ENCODE results near the gene SCAMP2. TPM values are rescaled to one million over a fixed set of nuclear protein-coding genes. Genes with fewer than 3 reads are reported as not detected.
"Not testable (repeated sequence)": the region's sequence is repeated elsewhere in the genome, so short reads cannot be mapped to it uniquely, and the experiment has no call there.

SCAMP2 gene
- total and polyA plus RNA-seq, 2 donors (not counting 1 experiment from before 2014, with no cell fraction given) = 15.5 to 86.2 TPM

- Histone ChIP-seq H3K4me2 (ENCODE audit: extremely low read depth, insufficient read depth, low read length) (no peak overlapping the region), H3K4me3 (replicated peaks in 1 of 4; ENCODE audit: control extremely low read depth in 1 of 4, insufficient read depth in 1 of 4, low read depth in 3 of 4, low read length in 4 of 4) (no peak overlapping the region), H3K27ac (ENCODE audit: insufficient read depth, low read length) (no peak overlapping the region), H3K79me2 (ENCODE audit: control insufficient read depth, insufficient read depth, low read length) (no peaks in the 10 kb centered on the region), H3K9me3 (ENCODE audit: control insufficient read depth, insufficient read depth, low read depth, low read length) (no peaks in the 10 kb centered on the region), H3K27me3 (ENCODE audit: control insufficient read depth, insufficient read depth, low read length) (no peaks in the 10 kb centered on the region), H2AFZ (ENCODE audit: low read length) (no peak overlapping the region), H3K36me3 (ENCODE audit: control insufficient read depth, insufficient read depth, low read length) (peaks cover 31% of the 10 kb centered on the region), H3K4me1 (ENCODE audit: control insufficient read depth, extremely low read depth, insufficient read depth, low read length) (no peaks in the 10 kb centered on the region), H3K9ac (ENCODE audit: insufficient read depth, low read length) (no peak overlapping the region), H4K20me1 (ENCODE audit: control insufficient read depth, extremely low read depth, insufficient read depth, low read length) (peaks cover 1% of the 10 kb centered on the region)
- no peak for TF ChIP-seq CTCF (conservative IDR thresholded peaks at IDR 0.05 in 1 of 2, IDR thresholded peaks at IDR 0.05 in 1 of 2; ENCODE audit: low read depth in 1 of 2, low read length in 2 of 2)
- no peak for TF ChIP-seq EZH2 (IDR thresholded peaks at IDR 0.05; ENCODE audit: low read length, missing control alignments)
- no peak for DNase-seq (ENCODE audit: low read depth in 2 of 2)
Observed at GRCh38 chr15:74897300-74897701, 24.1 kb upstream of the SCAMP2 start.

- Histone ChIP-seq H3K9me3 (ENCODE audit: control insufficient read depth, insufficient read depth, low read depth, low read length) (no peaks in the 10 kb centered on the region), H3K9ac (ENCODE audit: insufficient read depth, low read length) (no peak overlapping the region), H4K20me1 (ENCODE audit: control insufficient read depth, extremely low read depth, insufficient read depth, low read length) (peaks cover 1% of the 10 kb centered on the region), H3K79me2 (ENCODE audit: control insufficient read depth, insufficient read depth, low read length) (no peaks in the 10 kb centered on the region), H3K4me3 (replicated peaks in 1 of 4; ENCODE audit: control extremely low read depth in 1 of 4, insufficient read depth in 1 of 4, low read depth in 3 of 4, low read length in 4 of 4) (no peak overlapping the region), H3K27ac (ENCODE audit: insufficient read depth, low read length) (no peak overlapping the region), H3K4me2 (ENCODE audit: extremely low read depth, insufficient read depth, low read length) (no peak overlapping the region), H3K27me3 (ENCODE audit: control insufficient read depth, insufficient read depth, low read length) (no peaks in the 10 kb centered on the region), H2AFZ (ENCODE audit: low read length) (no peak overlapping the region), H3K4me1 (ENCODE audit: control insufficient read depth, extremely low read depth, insufficient read depth, low read length) (no peaks in the 10 kb centered on the region), H3K36me3 (ENCODE audit: control insufficient read depth, insufficient read depth, low read length) (peaks cover 31% of the 10 kb centered on the region)
- DNase-seq (ENCODE audit: low read depth in 2 of 2) = no peak
- TF ChIP-seq CTCF (conservative IDR thresholded peaks at IDR 0.05 in 1 of 2, IDR thresholded peaks at IDR 0.05 in 1 of 2; ENCODE audit: low read depth in 1 of 2, low read length in 2 of 2) = no peak
- TF ChIP-seq EZH2 (IDR thresholded peaks at IDR 0.05; ENCODE audit: low read length, missing control alignments) = no peak
Observed at GRCh38 chr15:74896316-74896715, 23.2 kb upstream of the SCAMP2 start.

- Histone ChIP-seq H3K9ac (ENCODE audit: insufficient read depth, low read length) (no peak overlapping the region), H3K79me2 (ENCODE audit: control insufficient read depth, insufficient read depth, low read length) (no peaks in the 10 kb centered on the region), H3K27me3 (ENCODE audit: control insufficient read depth, insufficient read depth, low read length) (no peaks in the 10 kb centered on the region), H2AFZ (ENCODE audit: low read length) (no peak overlapping the region), H3K4me3 (replicated peaks in 1 of 4; ENCODE audit: control extremely low read depth in 1 of 4, insufficient read depth in 1 of 4, low read depth in 3 of 4, low read length in 4 of 4) (no peak overlapping the region), H3K27ac (ENCODE audit: insufficient read depth, low read length) (no peak overlapping the region), H4K20me1 (ENCODE audit: control insufficient read depth, extremely low read depth, insufficient read depth, low read length) (peaks cover 1% of the 10 kb centered on the region), H3K9me3 (ENCODE audit: control insufficient read depth, insufficient read depth, low read depth, low read length) (no peaks in the 10 kb centered on the region), H3K4me2 (ENCODE audit: extremely low read depth, insufficient read depth, low read length) (no peak overlapping the region), H3K4me1 (ENCODE audit: control insufficient read depth, extremely low read depth, insufficient read depth, low read length) (no peaks in the 10 kb centered on the region), H3K36me3 (ENCODE audit: control insufficient read depth, insufficient read depth, low read length) (peaks cover 28% of the 10 kb centered on the region)
- DNase-seq (ENCODE audit: low read depth in 2 of 2) = no peak
- TF ChIP-seq CTCF (conservative IDR thresholded peaks at IDR 0.05 in 1 of 2, IDR thresholded peaks at IDR 0.05 in 1 of 2; ENCODE audit: low read depth in 1 of 2, low read length in 2 of 2) = no peak
- TF ChIP-seq EZH2 (IDR thresholded peaks at IDR 0.05; ENCODE audit: low read length, missing control alignments) = no peak
Observed at GRCh38 chr15:74895830-74896229, 22.7 kb upstream of the SCAMP2 start.

- H4K20me1 ChIP-seq (ENCODE audit: control insufficient read depth, extremely low read depth, insufficient read depth, low read length); H3K4me1 ChIP-seq (ENCODE audit: control insufficient read depth, extremely low read depth, insufficient read depth, low read length); H3K27me3 ChIP-seq (ENCODE audit: control insufficient read depth, insufficient read depth, low read length); H3K4me3 ChIP-seq (replicated peaks in 1 of 4; ENCODE audit: control extremely low read depth in 1 of 4, insufficient read depth in 1 of 4, low read depth in 3 of 4, low read length in 4 of 4); DNase-seq (ENCODE audit: low read depth in 2 of 2); H2AFZ ChIP-seq (ENCODE audit: low read length); H3K79me2 ChIP-seq (ENCODE audit: control insufficient read depth, insufficient read depth, low read length); H3K4me2 ChIP-seq (ENCODE audit: extremely low read depth, insufficient read depth, low read length); H3K9me3 ChIP-seq (ENCODE audit: control insufficient read depth, insufficient read depth, low read depth, low read length); H3K27ac ChIP-seq (ENCODE audit: insufficient read depth, low read length); H3K9ac ChIP-seq (ENCODE audit: insufficient read depth, low read length): not testable (repeated sequence)
- H3K36me3 ChIP-seq (ENCODE audit: control insufficient read depth, insufficient read depth, low read length) = peaks cover 21% of the 10 kb centered on the region
Observed at GRCh38 chr15:74894383-74894782, 21.2 kb upstream of the SCAMP2 start.
